Prostate gland (tissue), 2 donors: ENCODE data around the gene ARL13A. TPM values are rescaled to one million over a fixed set of nuclear protein-coding genes. Genes with fewer than 3 reads are reported as not detected.

Experiments
- DNase-seq: peaks from one replicate; pipeline ENCODE4 v3.0.0-alpha.2; 2019; ENCODE audit warnings: low spot score
- H3K27ac ChIP-seq, 2 donors: fragments of 200-600 bp; sonication (generic); 2 replicates each; pipeline ENCODE4 v1.5.1; 2017 to 2019
- H3K27me3 ChIP-seq: fragments of 200-600 bp; sonication (generic); replicated peaks from 2 replicates; pipeline ENCODE4 v1.5.1; 2019; ENCODE audit not compliant: insufficient read depth
- H3K36me3 ChIP-seq, 2 donors: fragments of 200-600 bp; sonication (generic); 1 replicate in 1 of 2; 2 replicates in 1 of 2; pipeline versions ENCODE4 v1.5.1 to v1.8.1; 2017 to 2019
- H3K4me1 ChIP-seq: fragments of 200-600 bp; sonication (generic); replicated peaks from 2 replicates; pipeline ENCODE4 v1.5.1; 2019
- H3K4me3 ChIP-seq, 2 donors: fragments of 200-600 bp; sonication (generic); 2 replicates each; pipeline ENCODE4 v1.5.1; 2017 to 2019
- H3K9me3 ChIP-seq: fragments of 200-600 bp; sonication (generic); 2 replicates; pipeline ENCODE4 v1.5.1; 2017
- POLR2A ChIP-seq: fragments of 450-650 bp; IDR thresholded peaks from one replicate; pipeline ENCODE4 v1.6.1; 2016; ENCODE audit warnings: antibody characterized with exemption, mild to moderate bottlenecking
- POLR2AphosphoS5 ChIP-seq: sonication (generic); formaldehyde crosslinking; IDR thresholded peaks from one replicate; pipeline ENCODE4 v1.6.1; 2017; ENCODE audit warnings: antibody characterized with exemption
- WGBS: methylation state at CpG from one replicate; pipeline ENCODE4 v1.1.5; 2018; 5-methylcytosine and 5-hydroxymethylcytosine counted together
- intact Hi-C: fragments of 100-400 bp; cut with DNase I; formaldehyde crosslinking; loops from one replicate; pipeline ENCODE4 v1.14.2; 2022
- total RNA-seq, 2 donors: library from RNA; depleted of rRNA; stranded (reverse); fragments of >200 nt; gene quantifications; one replicate each; pipeline ENCODE4 v1.1.0, GENCODE V29; 2016
- TF ChIP-seq, protein P1 (sequence below), 4 experiments: fragments of 200-600 bp in 2 of 4; fragments of 450-650 bp in 2 of 4; sonication (generic) in 2 of 4; IDR thresholded peaks; 1 replicate in 3 of 4; 2 replicates in 1 of 4; pipeline ENCODE4 v1.5.1; 2016 to 2019; ENCODE audit warnings: antibody characterized with exemption in 4 of 4, mild to moderate bottlenecking in 2 of 4, moderate library complexity in 2 of 4

The ARL13A gene
- total RNA-seq, 2 donors from 2014 or later: 1.2 TPM; not detected in 1

DNA sequence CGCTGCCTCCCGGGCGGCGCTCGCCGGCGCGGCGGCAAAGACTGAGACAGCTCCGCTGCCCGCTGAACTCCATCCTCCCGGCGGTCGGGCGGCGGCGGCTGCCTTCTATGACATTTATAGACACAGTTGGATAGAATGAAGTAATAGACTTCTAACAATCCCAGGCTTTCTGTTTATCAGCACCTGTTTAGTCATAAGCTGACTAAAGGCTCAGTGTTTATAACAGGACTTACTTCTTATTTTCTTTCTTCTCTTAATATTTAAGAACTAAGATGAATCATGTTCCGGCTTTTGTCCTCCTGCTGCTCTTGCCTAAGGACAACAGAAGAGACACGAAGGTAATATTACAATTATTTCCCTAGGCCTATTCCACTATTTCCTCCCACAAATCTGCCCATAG lies 3.9 kb downstream of the ARL13A start:
- no peaks in the 10 kb centered on the region for H3K27me3 ChIP-seq
- TF ChIP-seq POLR2AphosphoS5 (no peak), POLR2A (no peak)
- TF ChIP-seq, protein P1, sequence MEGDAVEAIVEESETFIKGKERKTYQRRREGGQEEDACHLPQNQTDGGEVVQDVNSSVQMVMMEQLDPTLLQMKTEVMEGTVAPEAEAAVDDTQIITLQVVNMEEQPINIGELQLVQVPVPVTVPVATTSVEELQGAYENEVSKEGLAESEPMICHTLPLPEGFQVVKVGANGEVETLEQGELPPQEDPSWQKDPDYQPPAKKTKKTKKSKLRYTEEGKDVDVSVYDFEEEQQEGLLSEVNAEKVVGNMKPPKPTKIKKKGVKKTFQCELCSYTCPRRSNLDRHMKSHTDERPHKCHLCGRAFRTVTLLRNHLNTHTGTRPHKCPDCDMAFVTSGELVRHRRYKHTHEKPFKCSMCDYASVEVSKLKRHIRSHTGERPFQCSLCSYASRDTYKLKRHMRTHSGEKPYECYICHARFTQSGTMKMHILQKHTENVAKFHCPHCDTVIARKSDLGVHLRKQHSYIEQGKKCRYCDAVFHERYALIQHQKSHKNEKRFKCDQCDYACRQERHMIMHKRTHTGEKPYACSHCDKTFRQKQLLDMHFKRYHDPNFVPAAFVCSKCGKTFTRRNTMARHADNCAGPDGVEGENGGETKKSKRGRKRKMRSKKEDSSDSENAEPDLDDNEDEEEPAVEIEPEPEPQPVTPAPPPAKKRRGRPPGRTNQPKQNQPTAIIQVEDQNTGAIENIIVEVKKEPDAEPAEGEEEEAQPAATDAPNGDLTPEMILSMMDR (IDR thresholded peaks at IDR 0.05): no peak
- no peak overlapping the region for H3K27ac ChIP-seq
- no peak for DNase-seq
- no peaks in the 10 kb centered on the region for H3K9me3 ChIP-seq
- WGBS: 98% methylated on average over 10 of the region's 19 CpGs
- no peaks in the 10 kb centered on the region for H3K4me1 ChIP-seq
- no peak overlapping the region for H3K4me3 ChIP-seq
- no peaks in the 10 kb centered on the region for H3K36me3 ChIP-seq
- intact Hi-C loops: no loop called here

DNA sequence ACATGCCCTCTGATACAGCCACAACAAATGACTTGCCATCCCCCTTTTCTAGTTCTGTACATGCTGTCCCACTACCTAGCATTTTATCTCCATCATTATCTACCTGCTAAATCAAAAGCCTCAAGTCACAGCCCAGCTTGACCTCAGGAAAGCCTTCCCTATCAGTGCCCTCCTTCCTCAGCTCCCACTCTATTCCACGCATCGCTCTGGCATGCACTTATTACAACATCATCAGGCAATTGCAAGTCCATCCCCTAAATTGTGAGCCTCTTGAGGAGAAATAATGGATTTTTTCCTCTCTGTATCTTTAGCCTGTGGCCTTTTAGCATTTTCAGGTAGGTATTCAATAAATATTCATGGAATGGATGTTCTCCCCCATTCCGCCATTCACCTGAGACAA lies 5.7 kb downstream of the ARL13A start:
- Histone ChIP-seq H3K27me3 (no peaks in the 10 kb centered on the region), H3K4me3 (no peak overlapping the region), H3K4me1 (no peaks in the 10 kb centered on the region), H3K36me3 (no peaks in the 10 kb centered on the region), H3K27ac (no peak overlapping the region), H3K9me3 (no peaks in the 10 kb centered on the region)
- no peak for DNase-seq
- TF ChIP-seq POLR2AphosphoS5 (no peak), POLR2A (no peak)
- TF ChIP-seq, protein P1 (IDR thresholded peaks at IDR 0.05): no peak
- WGBS: 94% methylated on average over 3 of the region's 3 CpGs
- intact Hi-C loops: no loop called here

DNA sequence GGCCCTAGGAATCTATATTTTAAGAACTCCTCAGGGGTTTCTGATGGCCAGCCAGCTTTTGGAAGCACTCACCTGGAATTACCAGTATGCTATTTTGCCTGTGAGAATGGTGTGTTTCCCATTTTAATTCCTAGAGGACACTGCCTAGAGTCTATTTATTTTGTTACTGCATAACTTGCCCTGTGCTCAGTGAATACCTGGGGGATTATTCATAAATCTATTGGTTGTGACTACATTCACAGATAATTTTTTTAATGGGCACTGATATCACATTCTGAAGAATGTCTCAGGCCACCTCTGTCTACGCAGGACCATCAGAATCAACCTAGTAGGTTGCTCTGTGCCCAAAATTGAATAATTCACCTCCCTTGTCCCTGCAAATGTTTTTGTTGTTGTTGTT lies 6.7 kb downstream of the ARL13A start:
- H3K4me1 ChIP-seq: no peaks in the 10 kb centered on the region
- intact Hi-C loops: no loop called here
- WGBS: 100% methylated on average over 1 of the region's 1 CpG
- H3K4me3 ChIP-seq: no peak overlapping the region
- TF ChIP-seq POLR2AphosphoS5: no peak
- TF ChIP-seq POLR2A: no peak
- TF ChIP-seq, protein P1 (IDR thresholded peaks at IDR 0.05): no peak
- H3K9me3 ChIP-seq: no peaks in the 10 kb centered on the region
- H3K36me3 ChIP-seq: no peaks in the 10 kb centered on the region
- DNase-seq: no peak
- H3K27ac ChIP-seq: no peak overlapping the region
- H3K27me3 ChIP-seq: no peaks in the 10 kb centered on the region

DNA sequence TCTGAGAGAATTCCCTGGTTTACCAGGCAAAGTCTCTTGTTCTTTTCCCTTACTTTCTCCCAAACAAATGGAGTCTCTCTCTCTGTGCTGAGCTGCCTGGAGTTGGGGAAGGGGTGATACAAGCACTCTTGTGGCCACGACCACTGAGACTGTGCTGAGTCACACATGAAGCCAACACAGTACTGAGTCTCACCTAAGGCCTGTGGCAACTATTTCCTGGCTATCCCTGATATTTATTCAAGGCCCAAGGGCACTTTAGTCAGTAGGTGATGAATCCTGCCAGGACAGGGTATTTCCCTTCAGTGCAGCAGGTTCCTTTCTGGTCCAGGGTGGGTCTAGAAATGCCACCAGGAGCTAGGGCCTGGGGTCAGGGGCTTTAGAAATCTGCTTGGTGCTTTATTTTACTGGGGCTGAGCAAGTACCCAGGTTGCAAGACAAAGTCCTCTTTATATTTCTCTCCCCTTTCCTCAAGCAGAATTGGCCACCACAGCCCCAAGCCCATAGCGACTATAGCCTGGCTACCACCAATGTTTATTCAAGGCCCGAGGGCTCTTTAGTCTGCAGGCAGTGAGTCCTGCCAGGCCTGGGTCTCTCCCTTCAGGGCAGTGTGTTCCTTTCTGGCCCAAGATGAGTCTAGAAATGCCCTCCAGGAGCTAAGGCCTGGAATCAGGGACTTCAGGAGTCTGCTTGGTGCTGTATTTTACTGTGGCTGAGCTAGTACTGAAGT lies 10.5 kb downstream of the ARL13A start:
- intact Hi-C loops: no loop called here
- H3K27me3 ChIP-seq: no peaks in the 10 kb centered on the region
- DNase-seq: no peak
- WGBS: 79% methylated on average over 2 of the region's 3 CpGs
- H3K4me3 ChIP-seq: no peak overlapping the region
- H3K4me1 ChIP-seq: no peaks in the 10 kb centered on the region
- no peak overlapping the region for H3K27ac ChIP-seq
- H3K36me3 ChIP-seq: no peaks in the 10 kb centered on the region
- TF ChIP-seq, protein P1 (IDR thresholded peaks at IDR 0.05): no peak
- TF ChIP-seq POLR2AphosphoS5: no peak
- TF ChIP-seq POLR2A: no peak
- H3K9me3 ChIP-seq: no peaks in the 10 kb centered on the region
